ENCODE data around the gene EDN3. TPM values are rescaled to one million over a fixed set of nuclear protein-coding genes. Genes with fewer than 3 reads are reported as not detected.

The EDN3 gene
- total and polyA plus RNA-seq, 4 donors: 0.12 to 3.6 (median 0.31) TPM

GRCh38 chr20:59307270-59307669 lies 6.9 kb downstream of the EDN3 start:
- H3K36me3 ChIP-seq (ENCODE audit: control insufficient read depth in 4 of 4, insufficient read depth in 4 of 4, low read length in 4 of 4): no peaks in the 10 kb centered on the region
- WGBS, 2 donors: 90 to 93% methylated on average over 3 of the region's 3 CpGs
- peaks cover 0 to 15% (median 7%) of the 10 kb centered on the region in 3 donors for H3K27me3 ChIP-seq (ENCODE audit: control insufficient read depth in 3 of 3, insufficient read depth in 3 of 3, low read length in 2 of 3)
- H3K4me3 ChIP-seq: no peak overlapping the region
- no peak overlapping the region for H3K27ac ChIP-seq (ENCODE audit: low read depth in 1 of 2, low read length in 1 of 2)
- ATAC-seq (ENCODE audit: insufficient read depth, low FRiP score): no peak
- H3K9ac ChIP-seq (ENCODE audit: insufficient read depth in 1 of 2, low read length in 2 of 2): no peak overlapping the region
- H3K9me3 ChIP-seq (ENCODE audit: control insufficient read depth in 4 of 4, insufficient read depth in 3 of 4, low read length in 3 of 4): no peaks in the 10 kb centered on the region
- DNase-seq: no peak
- H3K4me1 ChIP-seq (ENCODE audit: control insufficient read depth in 5 of 5, insufficient read depth in 5 of 5, low read length in 5 of 5): peaks cover 0 to 11% (median 0%) of the 10 kb centered on the region in 5 donors
- TF ChIP-seq, protein P1, sequence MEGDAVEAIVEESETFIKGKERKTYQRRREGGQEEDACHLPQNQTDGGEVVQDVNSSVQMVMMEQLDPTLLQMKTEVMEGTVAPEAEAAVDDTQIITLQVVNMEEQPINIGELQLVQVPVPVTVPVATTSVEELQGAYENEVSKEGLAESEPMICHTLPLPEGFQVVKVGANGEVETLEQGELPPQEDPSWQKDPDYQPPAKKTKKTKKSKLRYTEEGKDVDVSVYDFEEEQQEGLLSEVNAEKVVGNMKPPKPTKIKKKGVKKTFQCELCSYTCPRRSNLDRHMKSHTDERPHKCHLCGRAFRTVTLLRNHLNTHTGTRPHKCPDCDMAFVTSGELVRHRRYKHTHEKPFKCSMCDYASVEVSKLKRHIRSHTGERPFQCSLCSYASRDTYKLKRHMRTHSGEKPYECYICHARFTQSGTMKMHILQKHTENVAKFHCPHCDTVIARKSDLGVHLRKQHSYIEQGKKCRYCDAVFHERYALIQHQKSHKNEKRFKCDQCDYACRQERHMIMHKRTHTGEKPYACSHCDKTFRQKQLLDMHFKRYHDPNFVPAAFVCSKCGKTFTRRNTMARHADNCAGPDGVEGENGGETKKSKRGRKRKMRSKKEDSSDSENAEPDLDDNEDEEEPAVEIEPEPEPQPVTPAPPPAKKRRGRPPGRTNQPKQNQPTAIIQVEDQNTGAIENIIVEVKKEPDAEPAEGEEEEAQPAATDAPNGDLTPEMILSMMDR (IDR thresholded peaks at IDR 0.05; ENCODE audit: control extremely low read depth, extremely low read depth): no peak

GRCh38 chr20:59308493-59309201 lies 8.2 kb downstream of the EDN3 start:
- no peak for ATAC-seq (ENCODE audit: insufficient read depth, low FRiP score)
- 76 to 79% methylated on average over 10 of the region's 10 CpGs for WGBS, 2 donors

GRCh38 chr20:59309218-59309617 lies 8.8 kb downstream of the EDN3 start:
- H3K36me3 ChIP-seq (ENCODE audit: control insufficient read depth in 4 of 4, insufficient read depth in 4 of 4, low read length in 4 of 4): no peaks in the 10 kb centered on the region
- TF ChIP-seq, protein P1 (IDR thresholded peaks at IDR 0.05; ENCODE audit: control extremely low read depth, extremely low read depth): no peak
- no peak overlapping the region for H3K9ac ChIP-seq (ENCODE audit: insufficient read depth in 1 of 2, low read length in 2 of 2)
- H3K4me1 ChIP-seq (ENCODE audit: control insufficient read depth in 5 of 5, insufficient read depth in 5 of 5, low read length in 5 of 5): peaks cover 0 to 11% (median 0%) of the 10 kb centered on the region in 5 donors
- ATAC-seq (ENCODE audit: insufficient read depth, low FRiP score): no peak
- no peak overlapping the region for H3K27ac ChIP-seq (ENCODE audit: low read depth in 1 of 2, low read length in 1 of 2)
- no peak overlapping the region for H3K4me3 ChIP-seq
- 64 to 76% methylated on average over 3 of the region's 3 CpGs for WGBS, 2 donors
- no peaks in the 10 kb centered on the region for H3K9me3 ChIP-seq (ENCODE audit: control insufficient read depth in 4 of 4, insufficient read depth in 3 of 4, low read length in 3 of 4)
- H3K27me3 ChIP-seq (ENCODE audit: control insufficient read depth in 3 of 3, insufficient read depth in 3 of 3, low read length in 2 of 3): peaks cover 0 to 3% (median 0%) of the 10 kb centered on the region in 3 donors
- DNase-seq: no peak

More at GRCh38 chr20:59308493-59309201, 8.2 kb downstream of the EDN3 start:
- Histone ChIP-seq H3K4me1 (ENCODE audit: control insufficient read depth in 5 of 5, insufficient read depth in 5 of 5, low read length in 5 of 5) (peaks cover 0 to 11% (median 0%) of the 10 kb centered on the region in 5 donors), H3K9me3 (ENCODE audit: control insufficient read depth in 4 of 4, insufficient read depth in 3 of 4, low read length in 3 of 4) (no peaks in the 10 kb centered on the region), H3K27ac (ENCODE audit: low read depth in 1 of 2, low read length in 1 of 2) (no peak overlapping the region), H3K27me3 (ENCODE audit: control insufficient read depth in 3 of 3, insufficient read depth in 3 of 3, low read length in 2 of 3) (peaks cover 0 to 6% (median 0%) of the 10 kb centered on the region in 3 donors), H3K4me3 (no peak overlapping the region), H3K9ac (ENCODE audit: insufficient read depth in 1 of 2, low read length in 2 of 2) (no peak overlapping the region), H3K36me3 (ENCODE audit: control insufficient read depth in 4 of 4, insufficient read depth in 4 of 4, low read length in 4 of 4) (no peaks in the 10 kb centered on the region)
- no peak for DNase-seq
- TF ChIP-seq, protein P1 (IDR thresholded peaks at IDR 0.05; ENCODE audit: control extremely low read depth, extremely low read depth): no peak
